Measurements from ENCODE around the gene IL12RB2. TPM values are rescaled to one million over a fixed set of nuclear protein-coding genes. Genes with fewer than 3 reads are reported as not detected.

The IL12RB2 gene
- 1 to 10 TPM; 2.1 to 3.4 TPM for total RNA-seq
- 0.98 to 2.8 reads per million in 2 donors for total RNA-seq

GRCh38 chr1:67307251-67308060 lies at the start of gene IL12RB2:
TSS of gene IL12RB2 (plus strand) at chr1:67307873. CDS start at chr1:67320369, 12,496 bp downstream.
- ATAC-seq (peak; percentile 83), DNase-seq (peak in 1 of 3 donors; percentile 12)
- Mint-ChIP-seq H3K27me3 (peaks cover 8% of the 10 kb centered on the region), H3K4me1 (peaks cover 7% of the 10 kb centered on the region), H3K4me3 (peak within 1 kb of the TSS; percentile 85), H3K36me3 (ENCODE audit: low read depth) (peaks cover 2% of the 10 kb centered on the region), H3K27ac (peak within 1 kb of the TSS; percentile 16)
- H3K9me3 ChIP-seq (ENCODE audit: control insufficient read depth, low read length, poor library complexity, severe bottlenecking), result no peaks in the 10 kb centered on the region

- no peak for ATAC-seq
These were observed 46.0 kb upstream of the IL12RB2 start for GRCh38 chr1:67261680-67262079.

GRCh38 chr1:67262735-67263134 lies 44.9 kb upstream of the IL12RB2 start:
- H3K9me3 ChIP-seq (ENCODE audit: control insufficient read depth, low read length, poor library complexity, severe bottlenecking), result no peaks in the 10 kb centered on the region
- ATAC-seq, result no peak
- peaks cover 2% of the 10 kb centered on the region for H3K36me3 Mint-ChIP-seq (ENCODE audit: low read depth)
- peak overlapping the region; percentile 44 for H3K27ac Mint-ChIP-seq
- H3K27me3 Mint-ChIP-seq, result no peaks in the 10 kb centered on the region
- H3K4me1 Mint-ChIP-seq, result peaks cover 10% of the 10 kb centered on the region
- H3K4me3 Mint-ChIP-seq, result no peak overlapping the region
- DNase-seq, result no peak

More at GRCh38 chr1:67261680-67262079, 46.0 kb upstream of the IL12RB2 start:
- no peak for DNase-seq
- Mint-ChIP-seq H3K36me3 (ENCODE audit: low read depth) (peaks cover 2% of the 10 kb centered on the region), H3K4me1 (peaks cover 10% of the 10 kb centered on the region), H3K27me3 (no peaks in the 10 kb centered on the region), H3K4me3 (no peak overlapping the region), H3K27ac (peak overlapping the region; percentile 44)
- no peaks in the 10 kb centered on the region for H3K9me3 ChIP-seq (ENCODE audit: control insufficient read depth, low read length, poor library complexity, severe bottlenecking)

- no peak overlapping the region for H3K4me3 Mint-ChIP-seq
- H3K9me3 ChIP-seq (ENCODE audit: control insufficient read depth, low read length, poor library complexity, severe bottlenecking), result no peaks in the 10 kb centered on the region
- peak overlapping the region; percentile 41 for H3K27ac Mint-ChIP-seq
- H3K4me1 Mint-ChIP-seq, result peaks cover 10% of the 10 kb centered on the region
- DNase-seq (no peak), ATAC-seq (no peak)
- H3K36me3 Mint-ChIP-seq (ENCODE audit: low read depth), result peaks cover 2% of the 10 kb centered on the region
- no peaks in the 10 kb centered on the region for H3K27me3 Mint-ChIP-seq
These were observed 43.5 kb upstream of the IL12RB2 start for GRCh38 chr1:67264152-67264551.

- Mint-ChIP-seq H3K4me3 (no peak overlapping the region), H3K36me3 (ENCODE audit: low read depth) (peaks cover 2% of the 10 kb centered on the region), H3K27me3 (no peaks in the 10 kb centered on the region), H3K27ac (peak overlapping the region; percentile 41), H3K4me1 (peaks cover 10% of the 10 kb centered on the region)
- no peaks in the 10 kb centered on the region for H3K9me3 ChIP-seq (ENCODE audit: control insufficient read depth, low read length, poor library complexity, severe bottlenecking)
- no peak for DNase-seq
- ATAC-seq, result peak; percentile 33
These were observed 42.8 kb upstream of the IL12RB2 start for GRCh38 chr1:67264899-67265298.

GRCh38 chr1:67269061-67269460 lies 38.6 kb upstream of the IL12RB2 start:
- H3K27ac Mint-ChIP-seq, result no peak overlapping the region
- DNase-seq (no peak), ATAC-seq (no peak)
- no peaks in the 10 kb centered on the region for H3K9me3 ChIP-seq (ENCODE audit: control insufficient read depth, low read length, poor library complexity, severe bottlenecking)
- no peak overlapping the region for H3K4me3 Mint-ChIP-seq
- H3K4me1 Mint-ChIP-seq, result peaks cover 5% of the 10 kb centered on the region
- H3K27me3 Mint-ChIP-seq, result no peaks in the 10 kb centered on the region
- no peaks in the 10 kb centered on the region for H3K36me3 Mint-ChIP-seq (ENCODE audit: low read depth)

- no peak for DNase-seq
- H3K4me1 Mint-ChIP-seq, result no peaks in the 10 kb centered on the region
- no peaks in the 10 kb centered on the region for H3K27me3 Mint-ChIP-seq
- H3K36me3 Mint-ChIP-seq (ENCODE audit: low read depth), result no peaks in the 10 kb centered on the region
- H3K9me3 ChIP-seq (ENCODE audit: control insufficient read depth, low read length, poor library complexity, severe bottlenecking), result no peaks in the 10 kb centered on the region
- H3K4me3 Mint-ChIP-seq, result no peak overlapping the region
- ATAC-seq, result no peak
- H3K27ac Mint-ChIP-seq, result no peak overlapping the region
These were observed 37.1 kb upstream of the IL12RB2 start for GRCh38 chr1:67270541-67270940.

GRCh38 chr1:67273591-67273990 lies 34.1 kb upstream of the IL12RB2 start:
- DNase-seq (no peak), ATAC-seq (no peak)
- Mint-ChIP-seq H3K27me3 (no peaks in the 10 kb centered on the region), H3K36me3 (ENCODE audit: low read depth) (peaks cover 2% of the 10 kb centered on the region), H3K27ac (no peak overlapping the region), H3K4me1 (peaks cover 2% of the 10 kb centered on the region), H3K4me3 (no peak overlapping the region)
- no peaks in the 10 kb centered on the region for H3K9me3 ChIP-seq (ENCODE audit: control insufficient read depth, low read length, poor library complexity, severe bottlenecking)

GRCh38 chr1:67274623-67275325 lies 32.9 kb upstream of the IL12RB2 start:
- peaks cover 2% of the 10 kb centered on the region for H3K4me1 Mint-ChIP-seq
- H3K27me3 Mint-ChIP-seq, result no peaks in the 10 kb centered on the region
- ATAC-seq (peak; percentile 18), DNase-seq (no peak)
- H3K4me3 Mint-ChIP-seq, result no peak overlapping the region
- H3K9me3 ChIP-seq (ENCODE audit: control insufficient read depth, low read length, poor library complexity, severe bottlenecking), result no peaks in the 10 kb centered on the region
- peaks cover 2% of the 10 kb centered on the region for H3K36me3 Mint-ChIP-seq (ENCODE audit: low read depth)
- H3K27ac Mint-ChIP-seq, result no peak overlapping the region

GRCh38 chr1:67280696-67281095 lies 27.0 kb upstream of the IL12RB2 start:
- Mint-ChIP-seq H3K4me3 (no peak overlapping the region), H3K36me3 (ENCODE audit: low read depth) (peaks cover 2% of the 10 kb centered on the region), H3K27ac (no peak overlapping the region), H3K4me1 (peaks cover 2% of the 10 kb centered on the region), H3K27me3 (no peaks in the 10 kb centered on the region)
- DNase-seq, result no peak
- ATAC-seq, result no peak
- H3K9me3 ChIP-seq (ENCODE audit: control insufficient read depth, low read length, poor library complexity, severe bottlenecking), result no peaks in the 10 kb centered on the region

- no peak overlapping the region for H3K27ac Mint-ChIP-seq
These were observed 26.4 kb upstream of the IL12RB2 start for GRCh38 chr1:67281244-67281643.

GRCh38 chr1:67285780-67286488 lies 21.7 kb upstream of the IL12RB2 start:
- no peaks in the 10 kb centered on the region for H3K36me3 Mint-ChIP-seq (ENCODE audit: low read depth)
- no peaks in the 10 kb centered on the region for H3K9me3 ChIP-seq (ENCODE audit: control insufficient read depth, low read length, poor library complexity, severe bottlenecking)
- no peak overlapping the region for H3K27ac Mint-ChIP-seq
- H3K27me3 Mint-ChIP-seq, result no peaks in the 10 kb centered on the region
- DNase-seq, result no peak
- no peaks in the 10 kb centered on the region for H3K4me1 Mint-ChIP-seq
- H3K4me3 Mint-ChIP-seq, result no peak overlapping the region
- ATAC-seq, result no peak

More at GRCh38 chr1:67281244-67281643, 26.4 kb upstream of the IL12RB2 start:
- Mint-ChIP-seq H3K36me3 (ENCODE audit: low read depth) (peaks cover 2% of the 10 kb centered on the region), H3K4me3 (no peak overlapping the region), H3K27me3 (no peaks in the 10 kb centered on the region), H3K4me1 (peaks cover 2% of the 10 kb centered on the region)
- no peak for DNase-seq
- no peak for ATAC-seq
- H3K9me3 ChIP-seq (ENCODE audit: control insufficient read depth, low read length, poor library complexity, severe bottlenecking), result no peaks in the 10 kb centered on the region

- DNase-seq (no peak), ATAC-seq (no peak)
- Mint-ChIP-seq H3K4me1 (no peaks in the 10 kb centered on the region), H3K4me3 (no peak overlapping the region), H3K27ac (no peak overlapping the region), H3K27me3 (peaks cover 8% of the 10 kb centered on the region), H3K36me3 (ENCODE audit: low read depth) (peaks cover 3% of the 10 kb centered on the region)
- H3K9me3 ChIP-seq (ENCODE audit: control insufficient read depth, low read length, poor library complexity, severe bottlenecking), result no peaks in the 10 kb centered on the region
These were observed 17.4 kb upstream of the IL12RB2 start for GRCh38 chr1:67290236-67290635.
